Transverse colon (tissue), 4 donors: Measurements from ENCODE around the gene BID.

ENCODE experiments used
- CTCF ChIP-seq, 5 experiments: fragments of 200-600 bp in 3 of 5; fragments of 450-650 bp in 2 of 5; sonication (generic) in 3 of 5; IDR thresholded peaks; 1 replicate in 2 of 5; 2 replicates in 3 of 5; pipeline ENCODE4 v1.5.1; 2016 to 2017; ENCODE audit warnings: antibody characterized with exemption in 5 of 5, inconsistent platforms in 3 of 5, mild to moderate bottlenecking in 2 of 5, moderate library complexity in 1 of 5
- POLR2AphosphoS5 ChIP-seq, 3 donors: sonication (generic); formaldehyde crosslinking; IDR thresholded peaks; one replicate each; pipeline ENCODE4 v1.6.1; 2016; ENCODE audit warnings: antibody characterized with exemption in 3 of 3

DNA sequence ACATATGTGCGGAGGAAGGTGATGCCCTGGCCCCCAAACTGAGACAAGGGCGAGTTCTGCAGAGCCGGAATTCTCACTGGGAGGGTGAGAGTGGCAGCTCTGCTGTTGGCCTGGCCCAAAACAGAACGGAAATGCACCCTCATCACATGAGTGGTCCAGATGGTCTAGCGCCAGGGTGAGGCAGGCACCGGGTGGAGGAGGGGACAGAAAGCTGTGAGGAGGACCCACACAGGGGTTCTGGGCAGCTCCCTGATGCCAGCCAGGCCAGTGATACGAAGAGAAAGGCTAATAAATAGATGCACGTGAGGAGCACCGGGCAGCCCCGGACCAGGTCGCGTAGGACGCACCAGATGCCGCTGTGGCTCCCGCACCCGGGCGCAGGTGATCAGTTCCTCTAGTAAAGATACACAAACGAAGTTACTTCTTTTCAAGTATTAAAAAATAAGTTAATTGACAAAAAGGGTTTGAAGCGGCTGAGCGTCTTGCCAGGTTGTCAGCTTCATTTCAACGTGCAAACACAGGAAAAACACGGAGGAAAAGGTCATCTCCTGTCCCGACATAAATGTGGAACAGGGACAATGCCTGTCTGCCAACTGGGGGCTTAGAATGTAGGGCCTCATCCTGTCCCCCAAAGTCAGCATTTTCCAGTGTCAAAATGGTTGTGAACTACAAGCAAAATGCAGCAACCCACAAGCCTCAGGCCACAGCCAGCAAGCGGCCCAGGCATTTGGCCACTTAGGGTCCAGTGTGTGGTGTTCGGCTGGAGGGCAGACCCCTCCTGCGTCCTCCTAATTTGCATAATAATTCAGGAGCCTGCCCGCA is 15.3 kb upstream of the BID start:
- TF ChIP-seq CTCF (IDR thresholded peaks at IDR 0.05) (no peak), POLR2AphosphoS5 (IDR thresholded peaks at IDR 0.05) (no peak)
